ENCODE results near the gene DBT. TPM values are rescaled to one million over a fixed set of nuclear protein-coding genes. Genes with fewer than 3 reads are reported as not detected.

DBT gene
- polyA plus RNA-seq, 1 donor (not counting 4 experiments of a cell fraction or from before 2014, with no cell fraction given) = 16.3 TPM

- H3K4me2 ChIP-seq (ENCODE audit: control insufficient read depth, extremely low read depth, insufficient read depth, low read depth, low read length) = peak overlapping the region; percentile 82
- no peaks in the 10 kb centered on the region for H3K36me3 ChIP-seq (ENCODE audit: control insufficient read depth in 2 of 2, extremely low read depth in 1 of 2, insufficient read depth in 2 of 2, low read length in 2 of 2)
- peaks cover 12% of the 10 kb centered on the region for H3K4me1 ChIP-seq (ENCODE audit: control insufficient read depth, extremely low read depth, insufficient read depth, low read length)
- H3K27me3 ChIP-seq (ENCODE audit: control insufficient read depth, extremely low read depth, insufficient read depth, low read length) = no peaks in the 10 kb centered on the region
- no peaks in the 10 kb centered on the region for H4K20me1 ChIP-seq (ENCODE audit: control insufficient read depth, extremely low read depth, insufficient read depth, low read length)
- no peaks in the 10 kb centered on the region for H3K9me1 ChIP-seq (ENCODE audit: control insufficient read depth, extremely low read depth, insufficient read depth, low read length)
- H3K27ac ChIP-seq (ENCODE audit: control insufficient read depth, insufficient read depth, low read length) = peak overlapping the region; percentile 85
- peak overlapping the region; percentile 70 to 96 (median 88) for H3K4me3 ChIP-seq (ENCODE audit: control insufficient read depth in 2 of 3, extremely low read depth in 1 of 3, insufficient read depth in 2 of 3, low read depth in 1 of 3, low read length in 3 of 3)
- DNase-seq (ENCODE audit: low read depth, low spot score) (no peak), FAIRE-seq (no peak)
- no peaks in the 10 kb centered on the region for H3K9me3 ChIP-seq (ENCODE audit: control insufficient read depth, low read depth, low read length)
- H2AFZ ChIP-seq (ENCODE audit: control insufficient read depth, low read length) = peak overlapping the region; percentile 99
- peaks cover 35% of the 10 kb centered on the region for H3K79me2 ChIP-seq (ENCODE audit: control insufficient read depth, insufficient read depth, low read length)
- no peak for TF ChIP-seq CTCF (optimal IDR thresholded peaks at IDR 0.05 in 1 of 3, IDR thresholded peaks at IDR 0.05 in 1 of 3, conservative IDR thresholded peaks at IDR 0.05 in 1 of 3; ENCODE audit: extremely low read depth in 1 of 3, insufficient read depth in 2 of 3, low read length in 3 of 3)
- TF ChIP-seq EZH2 (IDR thresholded peaks at IDR 0.05; ENCODE audit: low read length) = no peak
- H3K9ac ChIP-seq (ENCODE audit: control insufficient read depth, extremely low read depth, insufficient read depth, low read length) = peak overlapping the region; percentile 88
- dilution Hi-C loops (cut with MboI; ENCODE audit: extremely low pct_ligation_motif_present, low sequenced_read_pairs) = no loop called here
These were observed 488 bp downstream of the DBT start for GRCh38 chr1:100249155-100249536.

GRCh38 chr1:100246738-100247137 lies 2.9 kb downstream of the DBT start:
- Histone ChIP-seq H4K20me1 (ENCODE audit: control insufficient read depth, extremely low read depth, insufficient read depth, low read length) (no peaks in the 10 kb centered on the region), H3K36me3 (ENCODE audit: control insufficient read depth in 2 of 2, extremely low read depth in 1 of 2, insufficient read depth in 2 of 2, low read length in 2 of 2) (peaks cover 0 to 2% of the 10 kb centered on the region in 2 experiments), H3K9me1 (ENCODE audit: control insufficient read depth, extremely low read depth, insufficient read depth, low read length) (no peaks in the 10 kb centered on the region), H3K9me3 (ENCODE audit: control insufficient read depth, low read depth, low read length) (no peaks in the 10 kb centered on the region), H3K4me3 (ENCODE audit: control insufficient read depth in 2 of 3, extremely low read depth in 1 of 3, insufficient read depth in 2 of 3, low read depth in 1 of 3, low read length in 3 of 3) (no peak overlapping the region), H3K27me3 (ENCODE audit: control insufficient read depth, extremely low read depth, insufficient read depth, low read length) (no peaks in the 10 kb centered on the region), H3K4me2 (ENCODE audit: control insufficient read depth, extremely low read depth, insufficient read depth, low read depth, low read length) (no peak overlapping the region), H3K9ac (ENCODE audit: control insufficient read depth, extremely low read depth, insufficient read depth, low read length) (no peak overlapping the region), H3K27ac (ENCODE audit: control insufficient read depth, insufficient read depth, low read length) (no peak overlapping the region), H2AFZ (ENCODE audit: control insufficient read depth, low read length) (no peak overlapping the region), H3K4me1 (ENCODE audit: control insufficient read depth, extremely low read depth, insufficient read depth, low read length) (peaks cover 12% of the 10 kb centered on the region), H3K79me2 (ENCODE audit: control insufficient read depth, insufficient read depth, low read length) (peaks cover 45% of the 10 kb centered on the region)
- DNase-seq (ENCODE audit: low read depth, low spot score) (no peak), FAIRE-seq (no peak)
- TF ChIP-seq CTCF (optimal IDR thresholded peaks at IDR 0.05 in 1 of 3, IDR thresholded peaks at IDR 0.05 in 1 of 3, conservative IDR thresholded peaks at IDR 0.05 in 1 of 3; ENCODE audit: extremely low read depth in 1 of 3, insufficient read depth in 2 of 3, low read length in 3 of 3) = no peak
- TF ChIP-seq EZH2 (IDR thresholded peaks at IDR 0.05; ENCODE audit: low read length) = no peak
- dilution Hi-C loops (cut with MboI; ENCODE audit: extremely low pct_ligation_motif_present, low sequenced_read_pairs) = no loop called here

Measured in keratinocyte (primary cell).